HG03060 (cell line): ENCODE data around the gene IQCM.

Experiments
- ATAC-seq: cut with Tn5 transposase; IDR thresholded peaks from one replicate; pipeline ENCODE4 v1.9.1; 2021; ENCODE audit warnings: low read depth, moderate number of reproducible peaks; ENCODE audit not compliant: unreplicated experiment

IQCM gene

GRCh38 chr4:149781150-149781549 lies 34.5 kb downstream of the IQCM start:
- ATAC-seq = no peak

DNA sequence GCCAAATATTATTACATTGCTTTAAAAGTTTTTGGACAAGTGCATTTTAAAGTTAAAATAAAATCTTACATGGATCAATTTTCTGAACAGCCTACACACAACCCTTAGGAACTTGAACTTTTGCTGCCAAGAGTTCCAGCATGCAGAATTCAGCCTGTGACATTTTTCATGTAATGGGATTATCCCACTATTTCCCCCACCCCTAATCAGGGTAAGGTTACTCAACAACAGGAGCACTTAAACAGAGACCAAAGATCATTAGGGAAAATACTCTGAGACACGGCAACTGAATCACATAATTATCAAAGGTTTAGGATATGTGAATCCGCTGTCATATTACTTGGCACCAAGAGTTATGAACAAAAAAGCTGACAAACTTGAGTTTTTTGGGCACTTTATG lies 47.2 kb downstream of the IQCM start:
- ATAC-seq = no peak

GRCh38 chr4:149766135-149766534 lies 49.5 kb downstream of the IQCM start:
- no peak for ATAC-seq

DNA sequence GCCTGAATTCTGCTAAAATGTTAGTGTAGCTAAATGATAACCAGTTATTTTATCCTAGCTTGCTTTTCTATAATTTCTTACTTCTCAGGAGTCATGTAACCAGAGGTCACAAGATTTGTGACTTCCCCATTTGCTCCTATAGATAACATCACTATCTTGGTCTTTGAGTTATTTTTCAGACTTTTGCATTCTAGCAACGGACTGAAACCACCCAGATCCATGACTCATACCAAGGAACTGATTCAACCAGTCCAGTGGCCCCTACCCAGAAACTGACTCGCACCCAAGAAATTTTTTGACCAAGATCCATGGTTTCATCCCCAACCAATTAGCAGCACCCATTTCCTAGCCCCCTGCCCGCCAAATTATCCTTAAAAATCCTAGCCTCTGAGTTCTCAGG lies 50.0 kb downstream of the IQCM start:
- ATAC-seq = no peak

DNA sequence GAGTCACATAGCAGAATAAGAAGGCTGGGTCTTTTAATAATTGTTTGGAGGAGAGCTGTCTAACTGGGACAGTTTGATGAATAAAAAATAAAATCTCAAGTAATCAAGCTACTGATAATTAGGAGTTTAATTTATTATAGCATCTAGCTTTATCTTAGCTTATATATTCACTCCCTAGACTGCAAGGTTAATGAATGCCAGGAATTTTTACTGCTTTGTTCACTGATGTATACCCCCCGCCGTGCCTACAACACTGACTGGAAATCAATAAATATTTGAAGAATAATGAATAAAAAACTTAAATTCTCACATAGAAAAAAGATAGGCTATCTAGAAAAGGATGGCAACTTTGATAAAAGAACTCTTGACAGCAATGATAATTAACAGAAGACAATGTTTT lies 59.7 kb downstream of the IQCM start:
- no peak for ATAC-seq

DNA sequence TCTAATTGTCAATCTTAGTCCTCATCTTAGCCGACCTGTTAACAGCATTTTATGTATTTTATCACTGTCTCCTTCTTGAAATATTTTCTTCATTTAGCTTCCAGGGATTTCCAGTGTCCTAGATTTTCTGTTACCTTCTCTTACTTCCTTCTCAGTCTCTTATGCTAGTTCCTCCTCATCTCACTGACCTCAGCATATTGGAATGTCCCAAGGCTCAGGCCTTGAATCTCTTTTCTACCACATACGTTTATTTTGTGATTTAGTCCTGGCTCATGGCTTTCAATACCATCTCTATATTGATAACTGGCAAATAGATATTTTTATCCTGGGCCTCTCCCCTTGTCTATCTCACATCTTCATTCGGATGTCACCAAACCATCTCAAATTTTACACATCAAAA lies 61.1 kb downstream of the IQCM start:
- no peak for ATAC-seq

GRCh38 chr4:149752729-149753128 lies 62.9 kb downstream of the IQCM start:
- no peak for ATAC-seq

GRCh38 chr4:149751174-149751573 lies 64.5 kb downstream of the IQCM start:
- no peak for ATAC-seq

- ATAC-seq = no peak
Observed at GRCh38 chr4:149749784-149750183, 65.9 kb downstream of the IQCM start.

GRCh38 chr4:149747646-149748045 lies 68.0 kb downstream of the IQCM start:
- ATAC-seq = no peak

DNA sequence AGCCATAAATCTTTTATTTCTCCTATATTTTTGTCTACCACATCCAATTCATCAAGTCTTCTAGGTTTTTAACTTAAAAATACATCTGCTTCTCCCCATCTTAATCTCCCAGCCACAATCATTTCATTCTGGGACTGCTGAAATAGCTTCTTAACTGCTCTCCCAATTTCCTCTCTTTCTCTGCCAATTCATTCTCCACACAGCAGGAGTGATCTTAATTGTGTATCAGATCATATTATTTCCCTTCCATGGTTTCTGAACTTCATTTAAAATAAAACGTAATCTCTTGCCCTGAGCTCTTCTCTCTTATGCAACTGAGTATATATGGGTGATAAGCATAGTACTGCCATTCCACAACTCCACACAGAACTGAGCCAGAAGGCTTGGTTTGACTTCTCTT lies 69.4 kb downstream of the IQCM start:
- ATAC-seq = no peak

GRCh38 chr4:149741186-149741831 lies 74.3 kb downstream of the IQCM start:
- no peak for ATAC-seq

DNA sequence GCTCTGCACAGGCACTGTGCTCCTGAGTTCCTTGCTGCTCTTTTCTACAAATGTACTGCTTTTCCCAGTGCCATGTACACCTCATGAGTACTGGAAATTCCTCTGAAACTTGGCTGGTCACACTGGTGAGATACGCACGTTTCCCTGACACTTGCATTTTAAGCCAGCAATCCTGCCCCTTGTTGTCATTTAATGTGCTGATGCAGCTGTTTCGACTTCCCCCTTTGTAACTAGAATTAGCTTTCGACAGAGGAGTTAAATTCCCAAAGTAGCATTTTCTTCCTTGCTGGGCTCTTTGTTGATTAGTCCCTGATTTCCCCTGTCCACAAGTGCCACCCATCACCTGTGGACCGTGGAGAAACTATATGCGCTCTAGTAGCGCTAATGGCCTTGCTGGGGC lies 77.5 kb downstream of the IQCM start:
- no peak for ATAC-seq

- ATAC-seq = no peak
Observed at GRCh38 chr4:149735796-149736195, 79.8 kb downstream of the IQCM start.

DNA sequence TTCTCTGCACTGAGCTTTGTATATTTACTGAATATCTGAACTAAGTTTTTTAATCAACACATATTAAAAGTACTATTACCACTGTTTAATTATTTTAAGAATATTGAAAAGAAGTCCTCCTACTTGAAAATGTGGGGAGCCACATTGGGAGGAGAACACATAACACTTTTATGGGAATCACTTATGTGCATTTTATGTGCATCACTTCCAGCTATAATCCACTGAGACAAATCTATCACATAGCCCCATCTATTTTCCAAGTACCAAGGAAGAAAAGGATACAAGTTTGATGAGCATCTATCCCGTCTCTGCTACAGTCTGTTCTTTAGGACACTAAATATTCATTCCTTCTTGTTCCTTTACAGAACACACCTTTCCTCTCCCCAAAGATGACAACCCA lies 87.2 kb downstream of the IQCM start:
- ATAC-seq = no peak

DNA sequence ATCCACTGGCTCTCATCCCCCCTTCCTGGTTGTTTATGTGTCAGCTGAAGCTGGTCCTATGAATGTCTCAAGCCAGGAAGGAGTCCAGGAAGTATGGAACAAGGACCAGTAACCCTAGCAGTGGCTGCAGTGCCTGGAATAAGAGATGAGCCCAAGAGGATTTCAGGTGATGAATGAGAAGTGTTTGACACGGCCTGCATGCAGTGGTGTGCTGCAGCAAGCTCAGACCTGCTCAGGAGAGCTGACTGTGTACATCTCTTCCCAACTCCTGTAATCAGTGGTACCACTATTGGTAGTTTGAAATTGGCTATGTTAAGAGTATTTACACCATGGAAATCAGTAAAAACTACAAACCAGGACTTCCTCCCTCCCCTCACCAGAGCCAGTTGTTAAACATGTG lies 88.0 kb downstream of the IQCM start:
- no peak for ATAC-seq

DNA sequence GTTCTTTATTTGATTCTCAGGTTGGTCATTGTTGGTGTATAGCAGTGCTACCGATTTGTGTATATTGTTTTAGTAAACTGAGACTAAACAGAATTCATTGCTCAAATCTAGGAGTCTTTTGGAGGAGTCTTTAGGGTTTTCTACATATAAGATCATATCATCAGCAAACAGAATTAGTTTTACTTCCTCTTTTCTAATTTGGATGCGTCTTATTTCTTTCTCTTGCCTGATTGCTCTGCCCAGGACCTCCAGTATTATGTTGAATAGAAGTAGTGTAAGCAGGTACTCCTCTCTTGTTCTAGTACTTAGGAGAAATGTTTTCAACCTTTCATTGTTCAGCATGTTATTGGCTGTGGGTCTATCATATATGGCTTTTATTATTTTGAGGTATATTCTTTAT lies 92.6 kb downstream of the IQCM start:
- no peak for ATAC-seq

GRCh38 chr4:149719806-149720205 lies 95.8 kb downstream of the IQCM start:
- no peak for ATAC-seq

DNA sequence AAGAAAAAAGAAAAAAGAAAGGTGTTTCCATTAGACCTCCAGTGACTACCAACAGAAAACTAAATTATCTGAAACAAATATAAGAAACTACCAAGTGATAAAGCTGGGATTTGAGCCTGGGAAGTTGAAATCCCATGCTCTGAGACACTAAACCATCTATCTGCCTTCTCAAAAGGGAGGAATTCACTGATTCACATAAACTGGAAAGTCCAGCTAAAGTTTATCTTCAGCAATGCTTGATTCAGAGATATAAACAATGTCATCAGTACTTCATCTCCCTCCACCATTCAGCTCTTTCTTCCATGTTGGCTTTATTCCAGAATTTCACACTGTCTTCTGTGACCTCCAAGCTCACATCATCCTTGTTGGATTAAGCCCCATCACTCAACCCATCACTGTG lies 96.3 kb downstream of the IQCM start:
- no peak for ATAC-seq

- ATAC-seq = no peak
Observed at GRCh38 chr4:149718500-149718899, 97.1 kb downstream of the IQCM start.

GRCh38 chr4:149716728-149717127 lies 98.9 kb downstream of the IQCM start:
- ATAC-seq = no peak

DNA sequence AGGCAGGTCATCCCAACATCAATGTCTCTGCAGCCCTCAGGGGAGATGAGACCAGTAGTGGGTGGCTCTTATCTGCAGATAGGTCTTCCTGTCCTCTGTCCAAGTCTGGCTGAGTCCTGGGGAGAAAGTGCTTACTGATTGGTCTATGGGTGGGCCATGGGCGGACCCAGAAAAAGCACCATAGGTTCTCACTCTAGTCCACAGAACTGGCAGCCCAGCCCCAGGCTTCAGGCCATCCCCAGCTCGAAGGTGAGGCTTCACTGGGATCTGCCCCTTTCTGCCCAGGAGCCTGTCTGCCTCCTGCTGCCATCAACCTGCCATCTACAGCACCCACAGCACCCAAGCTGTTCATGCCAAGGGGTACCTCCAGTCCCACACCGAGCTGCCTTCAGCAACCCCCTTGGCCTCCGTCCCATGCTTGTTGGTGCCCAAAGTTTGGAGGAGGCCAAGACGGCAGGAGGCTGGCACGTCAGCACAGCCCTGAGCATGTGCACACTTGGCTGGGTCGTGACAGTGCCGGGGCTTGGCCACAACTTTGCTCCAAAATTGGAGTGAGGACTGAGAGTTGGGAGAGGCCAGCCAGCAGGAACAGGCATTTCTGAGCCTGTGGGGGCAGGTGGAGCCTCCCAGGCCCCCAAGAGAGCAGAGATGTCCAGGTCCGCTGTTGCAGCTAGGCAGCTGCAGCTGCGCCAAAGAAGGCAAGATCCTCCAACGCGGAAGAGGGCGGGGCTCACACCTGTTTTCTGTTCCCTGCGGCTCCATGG lies 99.6 kb downstream of the IQCM start:
- ATAC-seq = no peak
